IMR-90 (cell line): ENCODE measurements around the gene KRTAP4-3. TPM values are rescaled to one million over a fixed set of nuclear protein-coding genes. Genes with fewer than 3 reads are reported as not detected.

Experiments
- ATAC-seq: fragments of 200-7000 bp; cut with Tn5 transposase; 2 replicates; pipeline ENCODE4 v1.9.1; 2020; ENCODE audit warnings: low read depth, mild to moderate bottlenecking, moderate library complexity
- BruUV-seq: library from RNA; stranded (reverse); fragments of 400-500 nt; replicated peaks from 2 replicates; lab custom pipeline; 2021; lab: Mats Ljungman, UMichigan
- CTCF ChIA-PET: fragments of 300-600 bp; formaldehyde crosslinking; extraction: SDS; loops from one replicate; lab custom pipeline; 2021; ENCODE audit warnings: antibody characterized with exemption; lab: Yijun Ruan, JAX
- POLR2A ChIA-PET: fragments of 300-600 bp; sonication (Branson Sonifier 250); formaldehyde crosslinking; loops from one replicate; lab custom pipeline; 2022; ENCODE audit warnings: antibody characterized with exemption; ENCODE audit not compliant: unreplicated experiment; lab: Charles Lee
- DNase-seq: peaks from one replicate; pipeline ENCODE4 v3.0.0; 2013
- H2AFZ ChIP-seq: replicated peaks from 2 replicates; pipeline ENCODE3; 2013; ENCODE audit warnings: low read length, mild to moderate bottlenecking; ENCODE audit not compliant: poor library complexity
- H2AK5ac ChIP-seq: 2 replicates; pipeline ENCODE4 v1.6.1; 2013; ENCODE audit warnings: low read depth, low read length, inconsistent platforms
- H2AK9ac ChIP-seq: replicated peaks from 2 replicates; pipeline ENCODE3; 2013; ENCODE audit warnings: mild to moderate bottlenecking, low read depth, low read length, moderate library complexity; ENCODE audit not compliant: poor library complexity
- H2BK120ac ChIP-seq: 2 replicates; pipeline ENCODE4 v1.6.1; 2013; ENCODE audit warnings: low read depth, low read length, inconsistent platforms
- H2BK15ac ChIP-seq: 3 replicates; pipeline ENCODE4 v1.6.1; 2013; ENCODE audit warnings: low read depth, low read length, inconsistent platforms
- H2BK20ac ChIP-seq: 2 replicates; pipeline ENCODE4 v1.6.1; 2013; ENCODE audit warnings: low read depth, mild to moderate bottlenecking, inconsistent platforms, low read length, moderate library complexity
- H2BK5ac ChIP-seq: 2 replicates; pipeline ENCODE4 v1.6.1; 2013; ENCODE audit warnings: mild to moderate bottlenecking, low read depth, low read length, inconsistent platforms; ENCODE audit not compliant: poor library complexity, severe bottlenecking
- H3K14ac ChIP-seq: replicated peaks from 2 replicates; pipeline ENCODE4 v1.6.1; 2013; ENCODE audit warnings: low read depth, low read length, inconsistent platforms
- H3K18ac ChIP-seq: 2 replicates; pipeline ENCODE4 v1.6.1; 2013; ENCODE audit warnings: low read depth, low read length, control low read depth
- H3K23ac ChIP-seq: 2 replicates; pipeline ENCODE4 v1.6.1; 2013; ENCODE audit warnings: low read depth, low read length, inconsistent platforms
- H3K27ac ChIP-seq: 2 replicates; pipeline ENCODE4 v1.5.1; 2013; ENCODE audit warnings: mild to moderate bottlenecking, control low read depth, low read length; ENCODE audit not compliant: insufficient read depth
- H3K27me3 ChIP-seq: 2 replicates; pipeline ENCODE4 v1.6.1; 2013; ENCODE audit warnings: low read length; ENCODE audit not compliant: control insufficient read depth, insufficient read depth
- H3K36me3 ChIP-seq: 2 replicates; pipeline ENCODE4 v1.6.1; 2013; ENCODE audit warnings: low read length, mixed read lengths; ENCODE audit not compliant: control insufficient read depth, insufficient read depth
- H3K4ac ChIP-seq: 2 replicates; pipeline ENCODE4 v1.6.1; 2013; ENCODE audit warnings: low read depth, low read length, inconsistent platforms
- H3K4me1 ChIP-seq: 2 replicates; pipeline ENCODE4 v1.6.1; 2013; ENCODE audit warnings: low read length, mixed read lengths; ENCODE audit not compliant: control insufficient read depth, insufficient read depth
- H3K4me2 ChIP-seq: 2 replicates; pipeline ENCODE4 v1.6.1; 2013; ENCODE audit warnings: low read depth, mild to moderate bottlenecking, control low read depth, low read length, moderate library complexity
- H3K4me3 ChIP-seq: 2 replicates; pipeline ENCODE4 v1.5.1; 2013; ENCODE audit warnings: low read depth, mild to moderate bottlenecking, control low read depth, low read length, moderate library complexity; ENCODE audit not compliant: insufficient read depth
- H3K56ac ChIP-seq: 2 replicates; pipeline ENCODE4 v1.6.1; 2013; ENCODE audit warnings: low read length, inconsistent platforms; ENCODE audit not compliant: insufficient read depth; ENCODE audit errors: extremely low read depth
- H3K79me1 ChIP-seq, 2 experiments: 2 replicates each; pipeline ENCODE4 v1.6.1; 2013; ENCODE audit warnings: low read length in 2 of 2, inconsistent platforms in 1 of 2, low read depth in 1 of 2
- H3K9ac ChIP-seq: 2 replicates; pipeline ENCODE4 v1.6.1; 2013; ENCODE audit warnings: low read depth, low read length, control low read depth
- H3K9me1 ChIP-seq: 2 replicates; pipeline ENCODE4 v1.6.1; 2013; ENCODE audit warnings: low read length, inconsistent platforms; ENCODE audit not compliant: insufficient read depth
- H3K9me3 ChIP-seq: 2 replicates; pipeline ENCODE4 v1.6.1; 2013; ENCODE audit warnings: low read length; ENCODE audit not compliant: control insufficient read depth, insufficient read depth
- H4K20me1 ChIP-seq: 2 replicates; pipeline ENCODE4 v1.6.1; 2013; ENCODE audit warnings: low read length, inconsistent platforms; ENCODE audit not compliant: insufficient read depth
- H4K5ac ChIP-seq: 2 replicates; pipeline ENCODE4 v1.6.1; 2013; ENCODE audit warnings: mild to moderate bottlenecking, low read depth, low read length, control low read depth
- H4K8ac ChIP-seq, 2 experiments: 2 replicates each; pipeline ENCODE4 v1.6.1; 2013; ENCODE audit warnings: low read depth in 2 of 2, low read length in 2 of 2, control low read depth in 1 of 2, inconsistent platforms in 1 of 2
- H4K91ac ChIP-seq: 2 replicates; pipeline ENCODE4 v1.6.1; 2013; ENCODE audit warnings: low read depth, low read length, inconsistent platforms; ENCODE audit not compliant: insufficient read depth
- CEBPB ChIP-seq: IDR thresholded peaks from 2 replicates; pipeline ENCODE4 v1.6.1; 2012; ENCODE audit warnings: low read depth, low read length, improper control_type of control experiment
- ELK1 ChIP-seq: fragments of 150-350 bp; IDR thresholded peaks from 2 replicates; pipeline ENCODE4 v1.6.1; 2016; ENCODE audit warnings: low read depth, mild to moderate bottlenecking, low read length, moderate library complexity, borderline replicate concordance
- WGBS, 2 experiments: methylation state at CpG; one replicate each; pipeline versions ENCODE4 v1.1.5 to v1.1.7; 2013; ENCODE audit warnings: missing lambda C conversion rate in 2 of 2; ENCODE audit not compliant: insufficient read length in 1 of 2; ENCODE audit errors: extremely low coverage in 2 of 2; 5-methylcytosine and 5-hydroxymethylcytosine counted together
- dilution Hi-C: fragments of 300-500 bp; cut with HindIII; formaldehyde crosslinking; loops from one replicate; pipeline ENCODE4 v1.14.3; 2018; ENCODE audit warnings: low sequenced_read_pairs; ENCODE audit not compliant: unreplicated experiment
- in situ Hi-C: fragments of 300-500 bp; cut with MboI; formaldehyde crosslinking; loops from 3 replicates; pipeline ENCODE4 v1.14.3; 2019; ENCODE audit warnings: low sequenced_read_pairs, inconsistent platforms, mixed read lengths
- intact Hi-C: fragments of 100-400 bp; cut with micrococcal nuclease; formaldehyde crosslinking; loops from 2 replicates; pipeline ENCODE4 v1.10.0; 2022
- polyA plus RNA-seq, 3 experiments: library from polyadenylated mRNA; depleted of rRNA; stranded (reverse); fragments of >200 nt; gene quantifications; 2 replicates each; pipeline ENCODE4 v1.2.3, GENCODE V29; 2012; ENCODE audit warnings: low replicate concordance in 1 of 3
- total RNA-seq: library from RNA; depleted of rRNA; stranded (reverse); fragments of >200 nt; gene quantifications from 2 replicates; pipeline ENCODE4 v1.2.3, GENCODE V29; 2012

Gene KRTAP4-3
- total and polyA plus RNA-seq, 2 of the 4 experiments (the other 2 are of a cell fraction), result not detected

DNA sequence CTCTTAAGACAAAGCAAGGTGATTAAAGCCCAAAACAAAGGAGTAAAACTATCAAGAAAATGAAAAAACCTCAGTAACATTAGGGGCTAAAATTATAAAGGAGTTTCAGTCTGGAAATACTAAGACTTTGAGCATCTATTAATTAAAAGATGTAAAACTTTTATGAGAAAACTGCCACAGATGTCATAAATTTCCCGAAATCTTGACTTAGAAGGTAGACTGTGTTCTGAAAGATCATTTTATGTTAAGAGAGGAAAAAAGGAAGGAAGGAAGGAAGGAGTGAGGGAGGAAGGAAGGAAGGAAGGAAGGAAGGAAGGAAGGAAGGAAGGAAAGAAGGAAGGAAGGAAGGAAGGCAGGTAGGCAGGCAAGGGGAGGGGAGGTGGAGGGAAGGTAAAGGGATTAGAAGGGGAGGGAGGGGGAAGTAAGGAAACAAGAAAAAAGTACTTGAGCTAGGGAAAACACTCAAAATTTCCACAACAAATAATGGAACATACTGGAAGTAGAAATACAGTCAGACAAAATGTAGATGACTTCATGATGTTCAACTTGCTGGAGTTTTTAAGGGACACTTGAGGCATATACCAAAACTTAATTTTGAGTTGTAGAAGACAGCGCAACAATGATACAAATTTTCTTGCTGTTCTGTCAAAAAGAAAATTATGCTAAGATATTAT, 20.4 kb downstream of the KRTAP4-3 start:
- TF ChIP-seq CEBPB (no peak), ELK1 (no peak)
- no peak for DNase-seq
- no peak overlapping the region for H3K4me3 ChIP-seq
- no peak overlapping the region for H2BK5ac ChIP-seq
- intact Hi-C loops (no loop called here), in situ Hi-C loops (no loop called here), dilution Hi-C loops (no loop called here)
- H3K9me3 ChIP-seq, result peaks cover 3% of the 10 kb centered on the region; the same call in 1 of the 2 replicates
- no peak overlapping the region for H2BK20ac ChIP-seq
- H2AK9ac ChIP-seq, result no peak overlapping the region
- H3K56ac ChIP-seq, result no peak overlapping the region
- H3K4me1 ChIP-seq, result no peaks in the 10 kb centered on the region
- no peak overlapping the region for H3K9ac ChIP-seq
- H2AK5ac ChIP-seq, result no peak overlapping the region
- no peak overlapping the region for H3K23ac ChIP-seq
- H3K27me3 ChIP-seq, result no peaks in the 10 kb centered on the region; the same call in 1 of the 2 replicates
- H3K9me1 ChIP-seq, result no peaks in the 10 kb centered on the region
- H2BK120ac ChIP-seq, result no peak overlapping the region
- no peak overlapping the region for H4K5ac ChIP-seq
- 0 out of 3 replicates have a peak overlapping the region, but pooled peaks have one; percentile 39 for H2BK15ac ChIP-seq
- H3K4me2 ChIP-seq, result no peak overlapping the region
- H3K4ac ChIP-seq, result no peak overlapping the region
- no peak overlapping the region for H4K91ac ChIP-seq
- H3K36me3 ChIP-seq, result no peaks in the 10 kb centered on the region
- no peak for ATAC-seq
- H4K8ac ChIP-seq, result no peak overlapping the region; a peak in 1 of 4 replicates
- no CpG with 5 or more reads among the region's 2 CpGs for WGBS, 2 experiments
- ChIA-PET CTCF (no interaction called here), POLR2A (no interaction called here)
- no peak overlapping the region for H3K14ac ChIP-seq
- BruUV-seq, result no TSS peak
- H3K27ac ChIP-seq, result no peak overlapping the region
- no peaks in the 10 kb centered on the region for H3K79me1 ChIP-seq
- no peaks in the 10 kb centered on the region for H4K20me1 ChIP-seq
- no peak overlapping the region for H2AFZ ChIP-seq
- H3K18ac ChIP-seq, result no peak overlapping the region
